Measurements from ENCODE around the gene RNF220.
A peak's percentile ranks its signal among the peaks of the same experiment; 100 is the strongest.
"Not testable (repeated sequence)": the region's sequence is repeated elsewhere in the genome, so short reads cannot be mapped to it uniquely, and the experiment has no call there.

The RNF220 gene

DNA sequence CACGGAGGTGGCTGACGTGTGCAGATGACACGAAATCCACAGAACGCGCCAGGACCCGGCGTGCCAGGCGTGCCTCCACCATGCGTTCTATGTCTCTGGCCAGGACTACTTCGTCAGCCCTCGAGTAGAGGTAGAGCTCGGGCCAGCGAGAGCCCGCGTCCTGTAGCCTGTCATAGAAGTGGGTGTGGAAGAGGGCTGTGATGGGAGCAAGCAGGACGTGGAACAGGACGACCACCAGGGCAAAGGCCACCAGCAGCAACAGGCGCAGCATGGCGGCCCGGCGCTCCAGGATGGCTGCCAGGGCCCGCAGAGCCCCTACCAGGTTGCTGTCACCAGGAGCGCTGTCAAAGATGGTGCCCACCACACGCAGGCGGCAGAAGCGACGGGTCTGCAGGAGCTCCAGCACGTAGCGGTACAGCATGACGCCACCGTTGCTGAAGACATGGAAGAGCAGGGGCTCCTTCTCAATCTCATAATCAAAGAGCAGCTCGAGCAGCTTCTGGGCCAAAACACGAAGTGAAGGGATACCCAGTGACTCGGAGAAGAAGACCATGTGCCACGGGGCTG, 249.6 kb downstream of the RNF220 start:
- no peaks in the 10 kb centered on the region for H3K9me3 Mint-ChIP-seq
- H3K27me3 Mint-ChIP-seq (ENCODE audit: low read depth) = no peaks in the 10 kb centered on the region
- H3K4me1 Mint-ChIP-seq (ENCODE audit: low read depth) = no peaks in the 10 kb centered on the region
- no peak overlapping the region for H3K27ac Mint-ChIP-seq
- H3K36me3 Mint-ChIP-seq (ENCODE audit: low read depth) = no peaks in the 10 kb centered on the region
- no peak overlapping the region for H3K4me3 Mint-ChIP-seq

DNA sequence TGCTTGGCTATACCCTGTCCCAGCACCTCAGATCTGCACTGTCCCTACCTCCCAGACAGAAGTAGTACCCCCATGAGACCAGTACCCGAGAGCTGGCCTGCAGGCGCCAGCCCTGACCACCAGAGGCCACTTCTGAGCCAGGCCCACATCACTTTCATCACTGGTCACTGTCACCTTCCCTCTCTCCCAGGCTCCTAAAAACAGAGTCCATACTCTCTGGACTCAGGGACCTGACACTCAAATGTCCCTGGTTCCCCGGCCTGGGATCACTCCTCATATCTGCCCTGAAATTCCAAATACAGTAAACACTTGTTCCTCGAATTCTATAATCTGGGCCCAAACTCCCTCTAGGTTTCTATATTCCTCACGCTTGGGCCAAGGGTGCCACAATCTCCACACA, 250.6 kb downstream of the RNF220 start:
- Mint-ChIP-seq H3K27me3 (ENCODE audit: low read depth) (no peaks in the 10 kb centered on the region), H3K9me3 (no peaks in the 10 kb centered on the region), H3K27ac (no peak overlapping the region), H3K36me3 (ENCODE audit: low read depth) (no peaks in the 10 kb centered on the region), H3K4me1 (ENCODE audit: low read depth) (no peaks in the 10 kb centered on the region), H3K4me3 (no peak overlapping the region)

DNA sequence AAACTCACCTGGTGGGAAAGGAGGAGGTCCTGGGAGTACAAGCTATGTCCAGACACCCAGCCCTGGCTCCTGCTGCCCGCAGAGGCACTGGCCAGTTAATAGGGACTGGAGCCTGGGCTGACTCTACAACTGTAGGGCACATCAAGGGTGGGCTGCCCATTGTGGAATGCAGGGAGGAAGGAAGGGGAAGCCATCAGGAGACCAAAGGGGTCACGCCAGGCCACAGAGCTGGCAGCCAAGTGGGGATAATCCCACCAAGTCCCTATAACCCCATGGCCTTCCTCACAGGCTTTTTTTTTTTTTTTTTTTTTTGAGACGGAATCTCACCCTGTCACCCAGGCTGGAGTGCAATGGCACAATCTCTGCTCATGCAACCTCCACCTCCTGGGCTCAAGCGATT, 254.5 kb downstream of the RNF220 start:
- Mint-ChIP-seq H3K9me3 (no peaks in the 10 kb centered on the region), H3K36me3 (ENCODE audit: low read depth) (no peaks in the 10 kb centered on the region), H3K4me1 (ENCODE audit: low read depth) (peaks cover 2% of the 10 kb centered on the region), H3K27me3 (ENCODE audit: low read depth) (no peaks in the 10 kb centered on the region), H3K4me3 (no peak overlapping the region), H3K27ac (no peak overlapping the region)

DNA sequence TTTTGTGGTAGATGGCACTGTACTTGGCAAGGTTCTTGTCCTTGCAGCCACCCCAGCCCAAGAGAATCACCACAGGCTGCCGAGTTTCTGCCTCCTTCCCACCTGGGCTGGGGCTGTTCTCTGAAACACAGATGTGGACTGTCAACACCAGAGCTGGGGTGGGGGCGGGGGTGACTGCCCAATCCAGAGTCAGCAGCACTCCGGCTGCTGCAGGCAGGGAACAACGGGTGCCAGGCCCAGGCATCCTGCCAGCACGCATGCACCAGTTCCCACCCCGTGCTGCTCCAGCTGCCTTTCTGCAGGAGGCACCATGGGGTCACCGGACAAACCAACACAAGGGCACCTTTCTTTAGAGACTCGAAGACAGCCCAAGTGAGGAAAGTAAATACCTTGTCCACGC, 255.1 kb downstream of the RNF220 start:
- H3K27ac Mint-ChIP-seq = no peak overlapping the region

DNA sequence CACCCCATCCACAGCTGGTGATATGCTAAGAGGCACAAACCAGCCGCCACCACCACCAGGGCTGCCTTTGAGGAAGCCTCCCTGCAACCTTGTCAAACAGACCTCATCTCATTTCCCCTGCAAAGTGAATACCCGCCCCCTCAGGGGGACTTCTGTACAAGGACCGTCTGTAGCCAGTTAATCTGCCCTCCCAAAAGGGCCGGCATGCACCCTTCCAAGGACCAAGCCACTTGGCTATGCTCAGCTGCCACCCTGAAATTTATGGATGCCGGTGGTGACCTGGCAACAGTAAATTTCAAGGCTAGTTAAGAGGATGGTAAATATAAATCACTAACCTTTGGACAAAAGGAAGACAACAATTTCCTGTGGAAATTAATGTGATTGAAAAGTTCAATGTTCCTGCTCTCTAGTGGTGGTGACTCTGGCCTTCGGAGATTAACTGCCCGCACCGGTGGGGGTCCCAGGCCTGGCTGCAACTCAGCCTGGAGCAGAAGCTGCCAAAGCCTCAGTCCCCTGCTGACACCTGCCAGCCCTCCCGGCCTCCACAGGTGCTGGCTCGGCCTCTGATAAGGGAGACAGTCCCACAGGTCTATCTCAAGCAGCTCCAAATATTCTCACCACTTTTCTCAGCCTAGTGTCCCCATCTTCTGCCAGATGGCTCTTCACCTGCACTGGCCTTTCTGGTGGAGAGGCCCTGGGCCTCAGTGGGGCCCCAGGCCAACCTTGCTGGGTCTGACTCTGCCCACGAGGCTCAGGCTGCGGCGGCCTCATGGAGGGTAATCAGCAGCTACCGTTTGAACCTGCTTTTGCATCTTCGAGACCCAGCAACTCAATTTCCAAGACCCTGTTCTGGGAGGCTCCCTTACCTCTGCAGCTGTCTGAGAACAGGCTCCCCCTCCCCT, 257.0 kb downstream of the RNF220 start:
- H3K36me3 Mint-ChIP-seq (ENCODE audit: low read depth) = no peaks in the 10 kb centered on the region
- no peak overlapping the region for H3K4me3 Mint-ChIP-seq
- H3K9me3 Mint-ChIP-seq = no peaks in the 10 kb centered on the region
- peaks cover 8% of the 10 kb centered on the region for H3K4me1 Mint-ChIP-seq (ENCODE audit: low read depth)
- no peak overlapping the region for H3K27ac Mint-ChIP-seq
- H3K27me3 Mint-ChIP-seq (ENCODE audit: low read depth) = no peaks in the 10 kb centered on the region

More for the DNA sequence above, 255.1 kb downstream of the RNF220 start:
- H3K4me1 Mint-ChIP-seq (ENCODE audit: low read depth) = peaks cover 8% of the 10 kb centered on the region
- no peaks in the 10 kb centered on the region for H3K36me3 Mint-ChIP-seq (ENCODE audit: low read depth)
- H3K4me3 Mint-ChIP-seq = no peak overlapping the region
- H3K27me3 Mint-ChIP-seq (ENCODE audit: low read depth) = no peaks in the 10 kb centered on the region
- H3K9me3 Mint-ChIP-seq = no peaks in the 10 kb centered on the region

DNA sequence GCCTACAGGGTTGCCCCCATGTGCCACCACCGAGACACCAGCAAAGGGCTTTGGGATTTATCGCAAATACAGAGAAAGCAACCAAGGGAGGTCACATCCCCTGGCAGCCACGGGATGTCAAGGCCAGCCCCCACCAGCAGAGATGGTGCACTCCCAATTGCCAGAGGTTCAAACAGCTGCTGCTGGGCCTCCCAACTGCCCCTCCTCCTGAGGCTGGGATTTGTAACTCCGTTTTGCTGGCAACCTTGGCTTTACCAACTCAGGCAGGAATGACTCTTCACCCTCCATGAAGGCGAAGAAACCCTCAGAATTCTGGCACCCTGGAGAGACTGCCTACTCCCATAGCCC, 257.6 kb downstream of the RNF220 start:
- H3K4me1 Mint-ChIP-seq (ENCODE audit: low read depth) = peaks cover 8% of the 10 kb centered on the region
- no peak overlapping the region for H3K27ac Mint-ChIP-seq
- H3K4me3 Mint-ChIP-seq = no peak overlapping the region
- no peaks in the 10 kb centered on the region for H3K36me3 Mint-ChIP-seq (ENCODE audit: low read depth)
- no peaks in the 10 kb centered on the region for H3K9me3 Mint-ChIP-seq
- no peaks in the 10 kb centered on the region for H3K27me3 Mint-ChIP-seq (ENCODE audit: low read depth)

DNA sequence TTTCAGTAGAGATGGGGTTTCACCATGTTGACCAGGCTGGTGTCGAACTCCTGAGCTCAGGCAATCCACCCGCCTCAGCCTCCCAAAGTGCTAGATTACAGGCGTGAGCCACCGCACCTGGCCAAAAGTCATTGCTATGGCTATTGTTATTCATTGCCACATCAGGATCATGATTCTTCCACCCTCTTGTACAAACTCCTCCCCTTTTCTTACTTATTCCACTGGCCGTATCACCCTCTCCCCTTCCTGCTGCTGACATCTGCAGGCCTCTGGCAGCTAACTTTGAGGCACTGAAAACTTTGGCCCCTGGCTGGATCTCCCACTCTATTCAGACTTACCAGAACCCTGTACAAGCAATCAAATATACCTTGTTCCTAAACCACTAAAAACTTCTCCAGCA, 258.4 kb downstream of the RNF220 start:
- Mint-ChIP-seq H3K36me3 (ENCODE audit: low read depth) (no peaks in the 10 kb centered on the region), H3K27me3 (ENCODE audit: low read depth) (no peaks in the 10 kb centered on the region), H3K4me1 (ENCODE audit: low read depth) (peaks cover 8% of the 10 kb centered on the region), H3K27ac (no peak overlapping the region), H3K4me3 (no peak overlapping the region), H3K9me3 (no peaks in the 10 kb centered on the region)

DNA sequence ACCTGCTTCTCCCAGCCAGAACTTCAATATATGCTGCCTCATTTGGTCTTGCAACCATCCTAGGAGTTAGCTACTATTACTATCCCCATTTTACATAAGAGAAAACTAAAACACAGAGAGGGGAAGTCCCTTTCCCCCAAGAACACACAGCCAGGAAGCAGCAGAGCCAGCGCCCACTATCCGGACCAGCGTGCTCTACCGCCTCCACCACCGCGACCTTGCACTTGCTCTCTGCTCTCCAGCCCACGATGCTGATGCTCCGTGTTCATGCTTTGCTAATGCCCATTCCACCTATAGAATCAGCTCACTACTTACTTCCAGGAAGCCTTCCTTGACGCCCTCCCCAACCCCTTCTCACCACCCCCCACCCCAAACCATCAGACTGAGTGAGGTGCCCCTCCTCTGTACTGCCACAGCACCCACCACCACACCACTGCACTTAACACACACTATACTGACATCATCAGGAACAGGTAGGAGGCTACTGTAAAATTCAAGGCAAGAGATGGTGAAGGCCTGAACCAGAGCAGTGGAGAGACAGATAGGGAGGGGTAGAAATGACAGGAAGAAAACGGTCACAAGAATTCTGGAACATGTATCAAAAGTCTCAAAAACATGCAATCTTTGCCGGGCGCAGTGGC, 259.8 kb downstream of the RNF220 start:
- peaks cover 8% of the 10 kb centered on the region for H3K4me1 Mint-ChIP-seq (ENCODE audit: low read depth)
- H3K27ac Mint-ChIP-seq = peak overlapping the region; percentile 8
- H3K36me3 Mint-ChIP-seq (ENCODE audit: low read depth) = no peaks in the 10 kb centered on the region
- H3K27me3 Mint-ChIP-seq (ENCODE audit: low read depth) = no peaks in the 10 kb centered on the region
- H3K4me3 Mint-ChIP-seq = no peak overlapping the region
- no peaks in the 10 kb centered on the region for H3K9me3 Mint-ChIP-seq

DNA sequence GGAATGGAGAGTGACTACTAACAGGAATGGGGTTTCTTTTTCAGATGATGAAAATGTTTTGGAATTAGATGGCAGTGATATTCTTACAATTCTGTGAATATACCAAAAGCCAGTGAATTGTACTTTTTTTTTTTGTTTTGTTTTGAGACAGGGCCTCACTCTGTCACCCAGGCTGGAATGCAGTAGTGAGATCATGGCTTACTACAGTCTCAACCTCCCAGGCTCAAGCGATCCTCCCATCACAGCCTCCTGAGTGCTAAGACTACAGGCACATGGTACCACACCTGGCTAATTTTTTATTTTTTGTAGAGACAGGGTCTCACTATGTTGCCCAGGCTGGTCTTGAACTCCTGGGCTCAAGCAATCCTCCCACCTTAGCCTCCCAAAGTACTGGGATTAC, 261.7 kb downstream of the RNF220 start:
- not testable (repeated sequence) for H3K27me3 Mint-ChIP-seq (ENCODE audit: low read depth); H3K4me3 Mint-ChIP-seq; H3K9me3 Mint-ChIP-seq; H3K4me1 Mint-ChIP-seq (ENCODE audit: low read depth); H3K36me3 Mint-ChIP-seq (ENCODE audit: low read depth); H3K27ac Mint-ChIP-seq

DNA sequence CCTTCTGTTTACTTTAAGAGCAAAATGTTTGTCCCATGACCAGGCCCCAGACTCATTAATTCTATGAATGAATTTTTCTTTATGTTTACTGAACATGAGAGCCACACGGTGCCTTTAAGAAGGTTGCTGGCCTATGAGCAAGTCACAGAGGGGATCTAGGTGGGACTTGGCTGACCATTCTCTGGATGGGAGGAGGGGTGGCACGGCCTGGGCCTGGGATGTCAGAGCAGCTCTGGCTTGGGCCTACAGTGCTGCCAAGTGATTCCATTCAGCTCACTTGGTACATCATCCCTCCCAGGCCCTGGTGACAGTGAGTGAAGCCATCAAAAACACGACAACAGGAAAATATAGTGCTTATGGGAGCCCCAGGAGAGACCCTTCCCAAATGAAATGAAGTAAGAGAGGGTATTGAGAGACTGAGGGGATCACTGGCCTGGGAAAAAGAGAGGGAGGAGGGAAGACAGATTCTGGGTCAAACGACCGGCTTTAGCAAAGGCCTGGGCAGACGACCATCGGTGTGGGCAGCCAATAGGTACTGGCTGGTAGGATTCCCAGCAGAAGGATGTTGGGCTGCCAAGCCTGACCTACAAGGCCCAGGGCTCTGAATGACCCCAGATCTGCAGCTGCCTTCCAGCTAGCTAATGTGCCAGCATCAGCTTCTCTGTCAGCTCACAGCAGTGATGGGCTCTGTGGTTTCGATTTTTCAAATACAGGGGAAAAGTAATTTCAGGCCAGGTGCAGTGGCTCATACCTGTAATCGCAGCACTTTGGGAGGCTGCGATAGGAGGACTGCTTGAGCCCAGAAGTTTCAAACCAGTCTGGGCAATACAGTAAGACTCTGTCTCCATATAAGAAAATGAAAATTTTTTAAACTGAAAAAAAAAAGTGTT, 265.9 kb downstream of the RNF220 start:
- H3K9me3 Mint-ChIP-seq = no peaks in the 10 kb centered on the region
- H3K27me3 Mint-ChIP-seq (ENCODE audit: low read depth) = no peaks in the 10 kb centered on the region
- H3K4me3 Mint-ChIP-seq = no peak overlapping the region
- H3K27ac Mint-ChIP-seq = no peak overlapping the region
- H3K4me1 Mint-ChIP-seq (ENCODE audit: low read depth) = peaks cover 25% of the 10 kb centered on the region
- H3K36me3 Mint-ChIP-seq (ENCODE audit: low read depth) = no peaks in the 10 kb centered on the region

DNA sequence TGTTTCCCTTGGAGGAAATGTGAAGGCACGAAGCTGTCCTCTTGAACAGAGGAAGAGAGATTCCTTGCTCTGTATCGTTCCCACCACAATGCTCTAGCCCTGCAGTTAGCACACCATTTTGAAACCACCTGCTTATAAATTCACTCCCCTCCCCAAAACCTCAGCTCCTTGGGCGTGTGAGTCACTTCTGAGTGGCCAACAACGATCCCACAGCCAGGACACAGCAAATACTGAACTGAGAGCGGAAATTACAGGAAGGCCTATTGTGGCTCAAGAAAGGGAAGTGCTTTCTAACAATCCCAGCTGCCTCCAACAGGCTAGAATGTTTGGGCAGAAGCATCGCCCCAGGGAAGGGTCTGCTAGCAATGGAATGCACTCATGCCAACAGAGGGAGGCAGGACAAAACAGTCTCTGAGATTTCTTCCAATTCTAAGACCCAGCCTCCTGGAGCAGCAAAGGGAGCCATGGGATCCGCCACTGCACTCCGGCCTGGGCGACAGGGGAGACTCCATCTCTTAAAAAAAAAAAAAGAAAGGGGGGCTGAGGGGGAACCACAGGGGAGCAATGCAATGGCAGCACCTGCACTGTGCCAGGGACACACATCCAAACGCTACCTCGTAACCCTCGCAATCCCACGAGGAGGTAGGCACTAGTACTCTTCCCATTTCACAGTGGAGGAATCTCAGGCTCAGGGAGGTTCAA, 267.4 kb downstream of the RNF220 start:
- Mint-ChIP-seq H3K4me3 (peak overlapping the region; percentile 49), H3K27me3 (ENCODE audit: low read depth) (no peaks in the 10 kb centered on the region), H3K36me3 (ENCODE audit: low read depth) (no peaks in the 10 kb centered on the region), H3K9me3 (no peaks in the 10 kb centered on the region), H3K27ac (peak overlapping the region; percentile 64), H3K4me1 (ENCODE audit: low read depth) (peaks cover 25% of the 10 kb centered on the region)

DNA sequence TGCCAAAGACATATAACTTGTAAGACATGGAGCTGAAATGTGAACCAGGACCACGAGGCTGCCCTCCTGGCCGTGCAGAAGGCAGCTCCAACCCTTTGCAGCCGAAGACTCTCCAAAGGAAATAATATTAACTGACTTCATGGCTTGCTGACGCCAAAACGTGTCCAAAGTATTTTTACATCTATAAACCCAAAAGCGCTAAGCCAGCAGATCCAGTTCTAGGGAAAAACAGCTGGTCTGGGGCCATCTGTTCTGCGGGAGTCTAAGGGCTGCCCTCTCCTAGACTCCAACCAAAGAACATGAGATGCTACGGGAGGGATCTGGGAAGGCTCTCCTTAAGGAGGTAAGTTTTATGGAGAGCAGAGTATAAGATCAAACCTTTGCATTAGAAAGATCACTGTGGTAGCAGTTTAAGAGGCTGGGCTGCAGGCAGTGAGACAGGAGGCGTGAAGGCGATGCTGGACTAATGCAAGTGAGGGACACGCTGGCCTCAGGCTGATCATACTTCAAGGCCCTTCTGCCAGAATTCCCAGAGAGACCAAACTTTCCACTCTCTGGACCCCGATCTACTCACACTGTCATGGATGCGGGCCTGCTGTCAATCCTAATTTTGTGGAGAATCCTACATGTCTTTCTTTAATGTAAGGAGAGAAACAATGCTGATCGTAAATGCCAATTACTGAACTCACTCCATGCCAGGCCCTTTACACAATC, 268.1 kb downstream of the RNF220 start:
- no peaks in the 10 kb centered on the region for H3K36me3 Mint-ChIP-seq (ENCODE audit: low read depth)
- peak overlapping the region; percentile 45 for H3K27ac Mint-ChIP-seq
- H3K4me3 Mint-ChIP-seq = peak overlapping the region; percentile 88
- H3K4me1 Mint-ChIP-seq (ENCODE audit: low read depth) = peaks cover 25% of the 10 kb centered on the region
- no peaks in the 10 kb centered on the region for H3K9me3 Mint-ChIP-seq
- no peaks in the 10 kb centered on the region for H3K27me3 Mint-ChIP-seq (ENCODE audit: low read depth)

DNA sequence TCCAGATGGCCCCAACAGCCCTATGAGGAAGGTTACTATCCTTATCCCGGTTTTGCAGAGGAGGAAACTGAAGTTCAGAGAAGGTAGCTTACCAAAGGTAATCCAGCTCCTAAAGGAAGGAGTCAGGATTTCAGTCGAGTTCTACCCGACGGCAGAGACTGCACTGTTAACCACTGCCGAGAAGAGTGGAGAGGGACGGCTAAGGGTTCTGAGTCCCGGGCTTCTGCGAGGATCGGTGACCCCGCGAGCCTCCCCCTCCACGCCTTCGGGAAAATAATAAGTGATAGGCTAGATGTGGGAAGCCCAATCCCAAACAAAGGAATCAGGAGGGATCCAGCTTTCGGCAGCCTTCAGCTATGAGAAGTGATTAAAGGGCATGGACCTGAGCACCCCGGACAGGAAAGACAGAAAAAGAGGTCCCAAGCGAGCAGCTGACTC, 268.6 kb downstream of the RNF220 start:
- Mint-ChIP-seq H3K4me1 (ENCODE audit: low read depth) (peaks cover 25% of the 10 kb centered on the region), H3K27me3 (ENCODE audit: low read depth) (no peaks in the 10 kb centered on the region), H3K9me3 (no peaks in the 10 kb centered on the region), H3K4me3 (peak overlapping the region; percentile 88), H3K36me3 (ENCODE audit: low read depth) (no peaks in the 10 kb centered on the region), H3K27ac (peak overlapping the region; percentile 45)

Data from T-helper 1 cell treated with Interleukin-12 subunit alpha and Interleukin-12 subunit beta and Interleukin-4 antibody, amounts not matched to agents 30 μg/mL and 1 μg/mL, for 36 hours (primary cell).